K562 (cell line): ENCODE measurements around the gene PRELID1. TPM values are rescaled to one million over a fixed set of nuclear protein-coding genes. Genes with fewer than 3 reads are reported as not detected.

Source experiments
- ATAC-seq: fragments of 200-7000 bp; cut with Tn5 transposase; 3 replicates; pipeline ENCODE4 v1.9.1; 2020; ENCODE audit warnings: moderate library complexity
- BruUV-seq: library from RNA; stranded (reverse); fragments of 400-500 nt; replicated peaks from 2 replicates; lab custom pipeline; 2021; lab: Mats Ljungman, UMichigan
- CTCF ChIA-PET: fragments of 300-600 bp; formaldehyde crosslinking; extraction: SDS; loops from one replicate; lab custom pipeline; 2021; ENCODE audit warnings: low intra/inter-chr PET ratio; lab: Yijun Ruan, JAX
- POLR2A ChIA-PET: fragments of 300-600, 350-650 bp; sonication (Branson Sonifier 250); formaldehyde crosslinking; extraction: SDS; loops from one replicate; lab custom pipeline; 2021; ENCODE audit warnings: antibody characterized with exemption, inconsistent platforms; lab: Yijun Ruan, JAX
- DNase-seq, 4 experiments: peaks; one replicate each; pipeline versions ENCODE4 v3.0.0 to v3.0.0-alpha.2; 2011 to 2018; ENCODE audit warnings: low spot score in 3 of 4, mixed read lengths in 3 of 4; ENCODE audit errors: extremely low read depth in 1 of 4
- FAIRE-seq: peaks from 2 replicates; lab custom pipeline; 2011; peaks lifted over from hg19 to GRCh38; lab: Jason Lieb, UNC
- H2AFZ ChIP-seq: 2 replicates; pipeline ENCODE4 v1.6.0; 2011; ENCODE audit warnings: low read depth, low read length, control low read depth, inconsistent platforms
- H3K27ac ChIP-seq: fragments of 200-600 bp; 3 replicates; pipeline ENCODE4 v1.8.0; 2011; ENCODE audit warnings: low read depth, mild to moderate bottlenecking, control low read depth, inconsistent platforms, low read length, moderate library complexity, mixed read lengths; ENCODE audit errors: extremely low read depth
- H3K27me3 ChIP-seq, 2 experiments: fragments of 300-600 bp in 1 of 2; 2 replicates in 1 of 2; 3 replicates in 1 of 2; pipeline versions ENCODE4 v1.6.0 to v1.8.0; 2011; ENCODE audit warnings: inconsistent platforms in 2 of 2, low read length in 2 of 2, mild to moderate bottlenecking in 1 of 2, mixed read lengths in 1 of 2, moderate library complexity in 1 of 2; ENCODE audit not compliant: control insufficient read depth in 2 of 2, insufficient read depth in 2 of 2
- H3K36me3 ChIP-seq: fragments of 300-600 bp; 3 replicates; pipeline ENCODE4 v1.8.0; 2011; ENCODE audit warnings: mild to moderate bottlenecking, low read length, inconsistent platforms; ENCODE audit not compliant: control insufficient read depth, insufficient read depth
- H3K4me1 ChIP-seq, 2 experiments: fragments of 200-600 bp in 1 of 2; replicated peaks in 1 of 2; 2 replicates in 1 of 2; 3 replicates in 1 of 2; pipeline versions ENCODE4 v1.5.1 to v1.8.0; 2011; ENCODE audit warnings: inconsistent platforms in 2 of 2, low read length in 2 of 2, mild to moderate bottlenecking in 1 of 2, mixed read lengths in 1 of 2, moderate library complexity in 1 of 2; ENCODE audit not compliant: control insufficient read depth in 2 of 2, insufficient read depth in 2 of 2
- H3K4me2 ChIP-seq: 2 replicates; pipeline ENCODE4 v1.6.1; 2011; ENCODE audit warnings: low read length, control low read depth, inconsistent platforms, mixed read lengths; ENCODE audit not compliant: insufficient read depth
- H3K4me3 ChIP-seq: fragments of 200-600 bp; sonication (generic), shearing (Covaris generic); 2 replicates; pipeline ENCODE4 v1.5.1; 2016; ENCODE audit warnings: control low read depth, inconsistent platforms
- H3K79me2 ChIP-seq: fragments of 200-600 bp; 3 replicates; pipeline ENCODE4 v1.8.0; 2011; ENCODE audit warnings: low read length, inconsistent platforms; ENCODE audit not compliant: control insufficient read depth, insufficient read depth
- H3K9ac ChIP-seq, 2 experiments: 2 replicates each; pipeline versions ENCODE4 v1.6.0 to v1.6.1; 2011; ENCODE audit warnings: low read depth in 2 of 2, low read length in 2 of 2, control low read depth in 1 of 2, inconsistent platforms in 1 of 2, mild to moderate bottlenecking in 1 of 2, mixed read lengths in 1 of 2; ENCODE audit not compliant: insufficient read depth in 1 of 2
- H3K9me1 ChIP-seq: one replicate; pipeline ENCODE4 v1.6.0; 2011; ENCODE audit warnings: inconsistent platforms, mild to moderate bottlenecking, low read length, moderate library complexity; ENCODE audit not compliant: control insufficient read depth, insufficient read depth
- H3K9me3 ChIP-seq: replicated peaks from 2 replicates; pipeline ENCODE4 v1.5.1; 2011; ENCODE audit warnings: low read depth, low read length, inconsistent platforms; ENCODE audit not compliant: control insufficient read depth, insufficient read depth
- H4K20me1 ChIP-seq: replicated peaks from 2 replicates; pipeline ENCODE4 v1.6.1; 2011; ENCODE audit warnings: low read length, inconsistent platforms, mixed read lengths; ENCODE audit not compliant: control insufficient read depth, insufficient read depth
- ARHGAP35 ChIP-seq: fragments of 450-650 bp; IDR thresholded peaks from 2 replicates; pipeline ENCODE4 v1.6.1; 2018; ENCODE audit not compliant: partially characterized antibody
- MCM7 ChIP-seq, 2 experiments: fragments of 450-650 bp; IDR thresholded peaks; 2 replicates each; pipeline ENCODE4 v1.6.1; 2016 to 2018
- PYGO2 ChIP-seq: fragments of 450-650 bp; IDR thresholded peaks from 2 replicates; pipeline ENCODE4 v1.6.1; 2016; ENCODE audit warnings: mild to moderate bottlenecking, missing genetic modification characterization, moderate library complexity, missing compliant biosample characterization
- RFX1 ChIP-seq: fragments of 450-650 bp; IDR thresholded peaks from 2 replicates; pipeline ENCODE4 v1.6.1; 2016; ENCODE audit warnings: mild to moderate bottlenecking, moderate library complexity
- SREBF2 ChIP-seq: sonication (generic); formaldehyde crosslinking; IDR thresholded peaks from 2 replicates; pipeline ENCODE4 v1.4.0; 2020; ENCODE audit warnings: mild to moderate bottlenecking, missing genetic modification reagents
- ZBTB40 ChIP-seq, 2 experiments: fragments of 450-650 bp in 1 of 2; sonication (generic) in 1 of 2; formaldehyde crosslinking in 1 of 2; IDR thresholded peaks; 2 replicates each; pipeline versions ENCODE4 v1.7.1 to v1.9.0; 2016 to 2022; ENCODE audit warnings: inconsistent platforms in 1 of 2, mild to moderate bottlenecking in 1 of 2, missing genetic modification reagents in 1 of 2
- WGBS: fragments of 100-300 bp; shearing (Covaris generic); methylation state at CpG from one replicate; pipeline ENCODE4 v1.1.6; 2016; ENCODE audit warnings: low coverage, mixed read lengths; ENCODE audit not compliant: insufficient coverage; ENCODE audit errors: missing lambda C conversion rate; 5-methylcytosine and 5-hydroxymethylcytosine counted together
- in situ Hi-C: fragments of 300-500 bp; cut with MboI; formaldehyde crosslinking; loops from 4 replicates; pipeline ENCODE4 v1.15.0; 2018; ENCODE audit warnings: inconsistent platforms, mixed read lengths
- intact Hi-C: fragments of 100-400 bp; cut with micrococcal nuclease; formaldehyde crosslinking; loops from 2 replicates; pipeline ENCODE4 v1.14.2; 2022
- polyA plus RNA-seq, 8 experiments: library from polyadenylated mRNA; depleted of rRNA in 4 of 8; stranded (reverse) in 5 of 8; unstranded in 3 of 8; fragments of >200 nt; fragmentation: Nextera tagmentation in 2 of 8; fragmentation: Illumina TruSeq in 1 of 8; extraction: Ambion mirVana in 2 of 8; extraction: Trizol in 1 of 8; gene quantifications; 2 replicates each; pipeline versions ENCODE4 v1.2.1 to v1.2.3, GENCODE V29; 2011 to 2014; ENCODE audit warnings: inconsistent platforms in 1 of 8, missing spikeins in 1 of 8
- total RNA-seq, 7 experiments: library from RNA; depleted of rRNA in 6 of 7; stranded (reverse); fragments of >200 nt in 6 of 7; fragmentation: Illumina TruSeq in 2 of 7; extraction: Trizol in 2 of 7; gene quantifications; 2 replicates each; pipeline versions ENCODE4 v1.2.1 to v1.2.3, GENCODE V29; 2011 to 2021; ENCODE audit warnings: low replicate concordance in 1 of 7
- TF ChIP-seq, protein P1 (sequence below): fragments of 250-450 bp; sonication (Bioruptor Pico); IDR thresholded peaks from 2 replicates; pipeline ENCODE4 v1.8.0; 2022; ENCODE audit warnings: inconsistent platforms, mild to moderate bottlenecking, moderate library complexity, borderline replicate concordance

The PRELID1 gene
- total and polyA plus RNA-seq, 9 of the 15 experiments (the other 6 are each of a cell fraction or from before 2014, with no cell fraction given): 40.1 to 484 (median 340) TPM

GRCh38 chr5:177311723-177312648 lies 8.4 kb downstream of the PRELID1 start, which contains the start of gene MXD3:
Gene MXD3, minus strand, starts transcription at chr5:177311898. Its CDS starts 68 bp downstream, at chr5:177311830.
- Histone ChIP-seq H3K4me3 (peak within 1 kb of the TSS; percentile 62), H3K4me1 (peaks cover 23 to 77% of the 10 kb centered on the region in 2 experiments), H3K9ac (peak within 1 kb of the TSS; percentile 97 to 98), H3K27ac (peak within 1 kb of the TSS; percentile 100), H3K9me3 (no peaks in the 10 kb centered on the region), H2AFZ (peak within 1 kb of the TSS; percentile 97), H4K20me1 (no peaks in the 10 kb centered on the region), H3K36me3 (peaks cover 10% of the 10 kb centered on the region; the same call in 2 of the 3 replicates), H3K79me2 (peaks cover 12% of the 10 kb centered on the region; the same call in 2 of the 3 replicates), H3K4me2 (peak within 1 kb of the TSS; percentile 95), H3K9me1 (no peaks in the 10 kb centered on the region), H3K27me3 (no peaks in the 10 kb centered on the region)
- DNase-seq (peak; percentile 96 to 98 (median 97)), FAIRE-seq (peak; percentile 95), ATAC-seq (peak; percentile 86)
- BruUV-seq: no TSS peak
- intact Hi-C loops: loop anchor here (2.0 kb wide), 1 partner anchor 145 kb away; no protein-coding TSS in a partner anchor
- WGBS: under 1% methylated on average over 53 of the region's 78 CpGs
- POLR2A ChIA-PET: interaction anchor here (0.5 to 2.5 kb wide), 16 partner anchors 9 to 547 kb away, joined by 3 to 9 read pairs (median 4); partner anchors contain the start of genes LMAN2, PRELID1 and RAB24
- in situ Hi-C loops: no loop called here
- CTCF ChIA-PET: interaction anchor here (1.3 kb wide), 1 partner anchor 145 kb away, joined by 5 read pairs; no protein-coding TSS in a partner anchor
- no peak for TF ChIP-seq PYGO2
- no peak for TF ChIP-seq RFX1
- no peak for TF ChIP-seq SREBF2 (CRISPR knock-in tag)
- TF ChIP-seq, protein P1, sequence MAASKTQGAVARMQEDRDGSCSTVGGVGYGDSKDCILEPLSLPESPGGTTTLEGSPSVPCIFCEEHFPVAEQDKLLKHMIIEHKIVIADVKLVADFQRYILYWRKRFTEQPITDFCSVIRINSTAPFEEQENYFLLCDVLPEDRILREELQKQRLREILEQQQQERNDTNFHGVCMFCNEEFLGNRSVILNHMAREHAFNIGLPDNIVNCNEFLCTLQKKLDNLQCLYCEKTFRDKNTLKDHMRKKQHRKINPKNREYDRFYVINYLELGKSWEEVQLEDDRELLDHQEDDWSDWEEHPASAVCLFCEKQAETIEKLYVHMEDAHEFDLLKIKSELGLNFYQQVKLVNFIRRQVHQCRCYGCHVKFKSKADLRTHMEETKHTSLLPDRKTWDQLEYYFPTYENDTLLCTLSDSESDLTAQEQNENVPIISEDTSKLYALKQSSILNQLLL (CRISPR knock-in tag): no peak
- TF ChIP-seq MCM7 (IDR thresholded peaks at IDR 0.05): no peak
- no peak for TF ChIP-seq ARHGAP35
- no peak for TF ChIP-seq ZBTB40 (IDR thresholded peaks at IDR 0.05)
- TF ChIP-seq ZBTB40 (CRISPR knock-in tag; IDR thresholded peaks at IDR 0.05): no peak
